Left ventricle myocardium superior (tissue), 1 donor: ENCODE data around the gene CCNI2. TPM values are rescaled to one million over a fixed set of nuclear protein-coding genes. Genes with fewer than 3 reads are reported as not detected.
"Not testable (repeated sequence)": the region's sequence is repeated elsewhere in the genome, so short reads cannot be mapped to it uniquely, and the experiment has no call there.

ENCODE experiments used
- ATAC-seq: fragments of 200-7000 bp; cut with Tn5 transposase; one replicate; pipeline ENCODE4 v1.9.1; 2020; ENCODE audit warnings: mild to moderate bottlenecking, moderate library complexity
- DNase-seq: peaks from one replicate; pipeline ENCODE4 v3.0.0-alpha.2; 2020
- intact Hi-C: fragments of 100-400 bp; cut with micrococcal nuclease; formaldehyde crosslinking; loops from one replicate; pipeline ENCODE4 v1.11.0; 2022
- total RNA-seq: library from RNA; stranded (reverse); fragmentation: NEBNext Ultra II Directional; extraction: Animal tissue kit (Norgen Biotek cat#: 25700); gene quantifications from one replicate; pipeline ENCODE4 v1.2.1, GENCODE V29; 2021
- donor health status: DM: no; HTN: yes; CAD: no; lungs with severe emphysema.

Gene CCNI2
- total RNA-seq, 1 donor from 2014 or later: 0.10 TPM

GRCh38 chr5:132802044-132802684 lies 54.9 kb downstream of the CCNI2 start:
- intact Hi-C loops: no loop called here
- DNase-seq (no peak), ATAC-seq (no peak)

- ATAC-seq, intact Hi-C loops, DNase-seq: not testable (repeated sequence)
Observed at GRCh38 chr5:132802685-132803066, 55.5 kb downstream of the CCNI2 start.

Other genes starting within 250 kb of the CCNI2 start
- gene IL5, start 203.9 kb upstream of the CCNI2 start, total RNA-seq: not detected
- 37.0 TPM for gene RAD50, start 190.4 kb upstream of the CCNI2 start, total RNA-seq
- gene IL13, start 89.3 kb upstream of the CCNI2 start, total RNA-seq: not detected
- not detected for gene IL4, start 73.4 kb upstream of the CCNI2 start, total RNA-seq
- gene KIF3A, start 9.9 kb upstream of the CCNI2 start, total RNA-seq: 12.4 TPM
- gene SEPTIN8, start 29.8 kb downstream of the CCNI2 start, total RNA-seq: 30.4 TPM
- 0.17 TPM for gene SOWAHA, start 65.9 kb downstream of the CCNI2 start, total RNA-seq
- gene SHROOM1, start 83.2 kb downstream of the CCNI2 start, total RNA-seq: 5.7 TPM
- 0.30 TPM for gene GDF9, start 119.0 kb downstream of the CCNI2 start, total RNA-seq
- 1,703 TPM for gene UQCRQ, start 119.2 kb downstream of the CCNI2 start, total RNA-seq
- gene LEAP2, start 126.2 kb downstream of the CCNI2 start, total RNA-seq: 0.89 TPM
- 33.0 TPM for gene AFF4, start 216.2 kb downstream of the CCNI2 start, total RNA-seq